NCI-H446 treated with DMSO at 0.1 percent for 48 hours (cell line): ENCODE measurements around the gene HDAC4.
"Not testable (repeated sequence)": the region's sequence is repeated elsewhere in the genome, so short reads cannot be mapped to it uniquely, and the experiment has no call there.

Experiments
- DNase-seq: peaks from one replicate; lab custom pipeline; 2025; lab: John Stamatoyannopoulos, UW

Gene HDAC4

DNA sequence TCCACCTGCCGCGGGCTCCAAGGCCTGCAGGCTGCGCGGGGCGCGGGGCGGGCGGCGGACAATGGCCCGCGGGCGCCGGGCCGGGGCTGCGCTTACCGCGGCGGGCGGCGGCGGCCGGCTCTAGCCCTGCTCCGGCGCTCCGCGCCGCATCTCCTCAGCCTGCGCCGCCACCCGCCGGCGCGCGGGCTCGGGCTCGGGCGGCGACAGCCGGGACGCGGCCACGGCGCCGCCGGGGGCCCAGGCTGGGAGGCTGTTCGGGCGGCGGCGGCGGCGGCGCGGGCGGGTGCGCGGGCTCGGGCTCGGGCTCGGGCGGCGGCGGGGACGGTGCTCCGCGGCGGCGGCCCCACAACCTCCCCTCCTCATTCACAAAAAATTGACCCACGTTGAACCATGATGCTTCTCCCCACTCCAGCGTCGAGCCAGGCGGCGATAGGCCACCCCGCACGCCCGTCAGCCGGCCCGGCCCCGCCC, at the start of gene HDAC4:
HDAC4 (minus strand) TSS at position 425 of the 471 bp plus-strand sequence. CDS start 48,321 bp downstream, outside the sequence.
- no peak for DNase-seq

DNA sequence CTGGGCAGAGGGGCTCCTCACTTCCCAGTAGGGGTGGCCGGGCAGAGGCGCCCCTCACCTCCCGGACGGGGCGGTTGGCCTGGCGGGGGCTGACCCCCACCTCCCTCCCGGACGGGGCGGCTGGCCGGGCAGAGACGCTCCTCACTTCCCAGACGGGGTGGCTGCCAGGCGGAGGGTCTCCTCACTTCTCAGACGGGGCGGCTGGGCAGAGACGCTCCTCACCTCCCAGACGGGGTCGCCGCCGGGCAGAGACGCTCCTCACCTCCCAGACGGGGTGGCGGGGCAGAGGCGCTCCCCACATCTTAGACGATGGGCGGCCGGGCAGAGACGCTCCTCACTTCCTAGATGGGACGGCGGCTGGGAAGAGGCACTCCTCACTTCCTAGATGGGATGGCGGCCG, 48.6 kb upstream of the HDAC4 start:
- not testable (repeated sequence) for DNase-seq

DNA sequence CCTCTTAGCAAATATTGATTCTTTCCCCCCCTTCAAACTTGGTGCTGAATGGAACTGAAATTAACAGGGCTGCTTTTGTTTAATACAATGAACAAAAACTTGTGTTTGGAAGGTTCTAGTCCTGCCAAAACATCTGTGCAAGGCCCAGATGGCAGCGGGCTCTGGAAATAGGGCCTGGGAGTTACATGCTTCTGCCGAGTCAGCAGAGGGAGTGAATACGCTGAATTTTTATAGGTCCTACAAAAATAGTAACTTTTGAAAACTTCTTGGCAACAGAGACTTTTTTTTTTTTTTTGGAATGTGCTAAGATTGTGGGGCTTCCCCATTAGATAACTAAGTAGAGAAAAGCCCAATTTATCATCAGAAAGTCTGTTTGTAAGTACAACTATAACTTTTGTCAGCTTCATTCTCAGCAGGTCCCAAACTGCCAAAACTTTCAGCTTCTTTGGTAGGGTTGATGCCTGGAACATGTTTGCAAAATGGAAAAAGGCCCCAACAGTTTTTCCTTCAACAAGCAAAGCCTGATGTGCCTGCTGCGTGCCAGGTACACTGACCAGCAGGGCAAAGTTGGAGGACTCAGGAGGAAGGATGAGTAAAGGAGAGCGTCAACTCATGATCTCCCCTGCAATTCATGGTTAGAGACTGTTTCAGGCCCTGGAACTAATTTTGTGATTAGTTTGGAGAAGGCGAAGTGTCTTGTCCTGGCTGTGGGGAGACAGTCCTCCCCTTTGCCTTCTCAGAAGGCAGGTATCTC, 45.1 kb upstream of the HDAC4 start:
- no peak for DNase-seq

DNA sequence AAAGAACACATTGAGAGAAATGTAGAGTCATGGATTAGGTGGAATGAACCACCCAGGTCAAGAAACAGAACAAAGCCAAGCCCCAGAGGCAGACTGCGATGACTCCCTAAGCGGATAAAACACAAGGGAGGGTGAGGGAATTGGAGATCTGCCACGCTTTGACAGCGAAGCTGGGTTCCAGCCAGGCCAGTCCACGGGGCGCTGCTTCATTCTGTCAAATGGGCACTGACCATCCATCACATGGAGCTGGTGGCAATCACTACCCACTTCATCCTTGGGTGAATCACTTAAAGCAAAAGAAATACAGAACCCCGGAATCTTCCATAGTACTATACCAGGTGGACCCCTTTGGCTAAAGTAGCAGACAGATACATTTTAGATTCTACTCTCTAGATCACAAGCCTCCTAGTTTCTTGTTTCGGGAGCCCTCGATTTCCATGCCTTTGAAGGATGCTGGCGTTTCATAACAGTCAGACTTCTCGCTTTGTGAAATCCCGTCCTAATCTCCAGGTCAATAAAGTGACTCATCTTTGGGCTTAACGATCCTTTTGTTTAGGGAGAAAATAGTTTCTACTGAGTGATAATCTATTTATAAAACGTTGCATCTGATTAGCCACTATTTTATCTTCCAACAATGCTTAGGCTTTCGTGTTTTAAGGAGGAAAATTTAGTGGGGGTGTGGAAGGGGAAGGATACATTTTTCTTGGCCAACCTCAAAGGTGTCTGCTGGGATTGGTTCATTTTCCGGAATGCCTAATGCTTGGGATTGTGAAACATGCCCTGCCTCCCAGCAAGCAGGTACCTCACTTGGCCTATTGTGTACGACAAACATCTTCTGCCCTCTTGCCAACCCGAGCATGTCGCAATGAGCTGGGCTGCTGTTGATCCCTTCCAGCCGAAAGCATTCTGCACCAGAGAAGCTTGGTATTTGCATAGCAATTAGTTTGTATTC, 44.1 kb upstream of the HDAC4 start:
- no peak for DNase-seq

DNA sequence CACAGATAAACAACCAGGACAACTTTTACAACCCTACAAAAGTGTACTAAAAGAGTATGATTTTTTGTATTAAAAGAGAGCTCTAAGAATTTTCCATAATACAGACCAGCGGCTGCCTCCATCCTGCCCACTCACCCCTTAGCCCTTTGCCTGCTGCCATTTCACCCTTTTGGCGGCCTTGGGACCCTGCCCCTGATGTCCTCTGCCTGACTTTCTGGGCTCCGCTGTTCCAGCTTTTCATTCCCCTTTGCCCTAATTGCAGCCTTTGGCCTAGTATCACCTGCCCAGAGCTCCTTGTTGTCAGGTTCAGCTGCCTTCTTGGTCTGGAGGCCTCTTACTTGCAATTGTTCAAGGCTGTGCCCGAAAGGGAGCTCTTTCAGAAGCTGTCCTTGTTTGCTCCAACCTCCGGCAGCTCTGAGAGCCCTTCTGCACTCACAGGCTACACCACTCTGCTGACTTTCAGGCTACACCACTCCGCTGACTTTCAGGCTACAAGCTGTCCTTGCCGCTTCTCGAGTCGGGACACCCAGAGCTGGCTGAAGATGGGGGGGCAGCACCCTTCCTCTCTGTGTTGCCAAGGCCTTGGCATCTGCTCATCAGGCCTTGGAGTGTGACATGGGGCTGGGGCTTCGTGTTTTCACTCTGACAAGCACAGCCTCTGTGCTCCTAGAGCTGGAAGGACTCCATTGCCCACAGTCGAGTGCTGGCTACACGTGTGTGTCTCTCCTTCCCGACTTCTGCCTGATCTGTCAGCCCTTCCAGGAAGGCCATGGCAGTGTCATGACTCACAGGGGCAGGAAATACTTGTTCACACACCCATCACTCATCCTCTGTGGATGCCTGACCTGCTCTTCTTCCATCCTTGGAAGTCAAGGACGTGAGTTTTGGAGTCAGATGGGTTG, 43.1 kb upstream of the HDAC4 start:
- DNase-seq: no peak

DNA sequence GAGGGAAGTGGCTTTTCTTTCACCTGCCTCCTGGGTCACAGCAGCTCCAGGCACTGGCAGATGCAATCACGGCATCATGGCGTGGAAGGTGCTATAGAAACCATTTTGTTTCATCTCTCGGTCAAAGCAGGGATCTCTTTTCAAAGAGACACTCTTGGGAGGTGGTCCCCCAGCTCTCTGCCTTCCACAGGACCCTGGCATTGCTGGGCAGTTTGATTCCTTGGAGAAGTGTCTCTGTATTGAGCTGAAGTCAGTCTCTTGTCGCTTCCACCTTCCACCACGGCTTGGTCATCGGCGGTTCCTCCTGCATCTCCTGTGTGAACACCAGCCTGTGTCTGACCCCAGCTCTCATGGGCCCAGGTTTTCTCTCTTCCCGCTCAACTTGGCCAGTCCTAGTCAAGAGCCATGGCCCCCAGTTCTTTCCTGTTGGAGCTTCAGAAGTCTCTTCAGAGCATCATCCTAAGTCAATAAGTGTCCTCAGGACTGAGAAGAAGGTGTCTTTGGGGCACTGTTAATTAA, 42.3 kb upstream of the HDAC4 start:
- DNase-seq: no peak

DNA sequence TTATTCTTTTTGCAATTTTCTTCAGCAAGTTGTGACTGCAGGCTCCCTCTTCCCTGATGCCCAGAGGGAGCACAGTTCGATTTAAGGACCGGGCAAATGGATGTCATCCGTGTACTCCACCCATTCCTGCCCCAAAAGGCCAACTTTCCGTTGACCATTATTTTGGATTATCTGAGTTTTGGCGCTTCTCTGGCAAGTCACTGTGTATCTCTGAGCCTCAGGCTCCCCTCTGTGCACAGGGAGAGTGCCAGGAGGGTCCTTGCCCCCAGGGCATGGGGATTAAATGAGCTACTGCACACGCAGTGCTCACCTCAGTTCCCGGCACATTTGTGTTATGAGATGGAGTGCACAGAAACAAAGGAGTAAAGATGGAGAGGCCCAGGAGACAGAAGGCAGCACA, 41.4 kb upstream of the HDAC4 start:
- no peak for DNase-seq

DNA sequence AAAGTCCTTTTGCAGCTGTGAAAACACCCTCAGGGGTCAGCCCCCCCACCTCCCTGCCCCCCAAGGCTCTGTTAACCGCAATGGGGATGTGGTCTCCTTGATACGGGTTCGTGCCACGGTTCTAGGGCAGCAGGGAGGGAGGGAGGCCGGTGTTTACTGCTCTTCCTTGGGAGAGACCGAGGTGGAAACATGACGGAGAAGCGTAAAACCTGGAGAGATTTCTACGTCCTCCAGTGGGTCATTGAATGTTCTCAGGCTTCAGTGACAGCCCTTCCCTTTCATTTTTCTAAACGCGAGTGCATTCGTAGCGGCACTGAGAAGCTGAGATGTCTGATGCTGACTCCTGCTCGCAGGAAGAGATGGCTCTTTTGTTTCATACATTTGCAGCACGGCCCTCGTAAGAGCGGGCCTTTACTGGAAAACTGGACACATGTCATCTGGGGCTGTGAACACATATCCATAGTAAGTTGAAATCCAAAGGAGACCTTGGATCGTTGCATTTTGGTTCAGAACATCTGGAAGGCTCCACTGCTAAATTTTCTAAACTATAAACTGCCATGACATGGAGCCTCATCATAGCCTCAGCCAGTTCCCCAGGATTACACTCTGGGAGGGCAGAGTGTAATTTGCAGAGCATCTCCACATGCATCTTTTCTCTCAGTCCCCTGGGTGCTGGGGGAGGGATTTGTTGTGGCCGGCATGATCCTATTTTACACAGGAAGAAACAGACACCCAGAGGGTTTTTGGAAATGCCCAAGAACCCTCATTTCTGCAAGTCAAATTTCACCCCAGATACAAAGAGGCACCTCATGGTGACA, 40.6 kb upstream of the HDAC4 start:
- no peak for DNase-seq

DNA sequence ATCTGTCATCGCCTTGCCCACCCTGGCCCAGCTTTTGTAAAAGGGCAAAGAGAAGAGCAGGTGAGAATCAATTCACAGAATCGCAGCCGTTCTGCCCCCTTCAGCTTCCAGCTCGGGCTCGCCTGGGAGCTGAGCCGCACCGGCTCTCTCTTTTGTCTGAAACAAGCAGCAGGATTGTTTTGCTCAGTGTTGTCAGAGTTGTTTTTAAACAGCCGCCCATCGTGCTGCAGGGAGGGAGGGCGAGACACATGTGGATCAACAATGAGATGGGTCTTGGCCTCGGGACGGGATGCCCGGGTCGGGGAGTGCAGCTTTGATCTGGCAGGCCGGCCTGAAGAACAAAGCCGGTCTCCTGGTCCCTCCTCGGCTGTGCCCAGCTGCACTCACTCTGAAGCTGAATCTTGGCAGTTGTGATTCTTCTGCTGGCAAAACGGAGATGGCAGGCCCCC, 39.7 kb upstream of the HDAC4 start:
- DNase-seq: no peak

DNA sequence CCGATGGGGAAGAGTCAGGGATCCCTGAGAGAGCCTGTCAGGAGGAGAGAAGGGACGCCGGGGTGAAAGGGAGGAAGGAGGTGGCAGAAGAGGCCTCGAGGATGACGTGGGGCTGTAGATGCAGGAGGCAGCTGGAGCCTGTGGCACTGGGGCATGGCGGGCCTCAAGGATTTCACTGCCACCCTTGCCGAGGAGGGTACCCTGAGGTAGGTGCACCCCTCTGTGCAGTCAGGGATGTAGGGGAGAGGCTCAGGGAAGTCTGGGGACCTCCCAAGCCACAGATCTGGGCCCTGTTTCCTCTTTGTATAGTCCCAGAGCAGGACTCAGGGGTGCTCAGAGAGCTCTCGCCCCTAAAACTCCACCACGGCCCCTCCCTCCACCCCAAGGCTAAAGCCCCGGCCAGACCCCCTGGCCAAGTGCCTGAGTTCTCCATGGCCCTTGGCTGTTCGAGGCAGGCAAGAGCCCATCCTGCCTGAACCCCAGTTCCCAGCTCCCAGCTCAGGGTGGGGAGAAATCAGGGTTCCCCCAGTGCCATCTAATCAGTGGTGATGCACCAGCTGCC, 39.0 kb upstream of the HDAC4 start:
- no peak for DNase-seq

DNA sequence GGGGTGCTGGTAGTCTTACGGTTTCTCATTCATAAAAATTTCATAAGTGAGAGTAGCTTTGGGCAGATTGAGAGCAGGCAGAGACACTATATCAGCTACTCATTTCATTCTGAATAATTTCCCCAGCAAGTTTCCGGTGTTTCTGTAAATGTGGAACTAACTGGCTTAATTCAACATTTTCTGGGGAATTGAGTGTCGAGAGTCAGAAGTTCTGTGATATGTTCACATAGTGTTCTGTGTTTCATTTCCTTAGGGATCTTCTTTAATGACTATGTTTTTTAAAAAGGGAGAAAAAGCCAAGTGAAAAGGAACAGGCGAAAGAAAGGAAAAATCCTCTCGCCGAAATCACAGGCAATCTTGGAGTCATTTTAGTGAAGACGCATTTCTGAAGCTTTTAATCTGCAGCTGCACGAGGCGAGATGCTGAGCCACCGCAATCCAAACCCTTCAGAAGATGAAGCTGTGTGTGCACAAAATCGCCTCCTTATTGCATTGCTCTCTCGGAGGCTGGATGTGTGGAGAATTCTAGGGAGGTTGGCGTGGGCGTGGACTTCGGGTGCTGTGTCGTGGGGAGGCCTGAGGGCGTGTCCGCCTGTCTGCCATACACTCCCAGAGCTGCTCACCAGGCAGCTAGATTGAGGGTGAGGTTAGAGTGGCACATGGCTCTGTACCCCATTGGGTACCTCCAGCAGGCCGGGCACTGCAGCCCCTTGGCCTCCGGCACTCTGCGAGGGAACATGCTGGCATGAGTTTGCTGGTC, 38.4 kb upstream of the HDAC4 start:
- no peak for DNase-seq

DNA sequence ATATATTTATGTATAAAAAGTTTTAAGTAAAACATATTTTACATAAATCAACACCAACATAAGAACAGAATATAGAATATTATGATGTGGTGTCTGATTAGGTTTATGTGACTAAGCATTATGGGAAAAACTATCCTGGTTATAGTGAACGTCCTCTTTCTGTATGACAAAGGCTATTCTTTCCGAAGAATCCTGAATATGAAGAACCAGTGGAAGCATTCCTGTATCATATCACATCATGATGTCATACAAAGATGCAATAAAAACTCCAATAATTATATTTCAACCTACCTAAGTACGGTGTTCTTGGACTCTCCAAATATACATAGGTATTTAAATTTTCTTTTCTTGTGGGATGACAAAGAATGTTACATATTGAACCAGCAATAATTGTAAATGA, 37.5 kb upstream of the HDAC4 start:
- no peak for DNase-seq

DNA sequence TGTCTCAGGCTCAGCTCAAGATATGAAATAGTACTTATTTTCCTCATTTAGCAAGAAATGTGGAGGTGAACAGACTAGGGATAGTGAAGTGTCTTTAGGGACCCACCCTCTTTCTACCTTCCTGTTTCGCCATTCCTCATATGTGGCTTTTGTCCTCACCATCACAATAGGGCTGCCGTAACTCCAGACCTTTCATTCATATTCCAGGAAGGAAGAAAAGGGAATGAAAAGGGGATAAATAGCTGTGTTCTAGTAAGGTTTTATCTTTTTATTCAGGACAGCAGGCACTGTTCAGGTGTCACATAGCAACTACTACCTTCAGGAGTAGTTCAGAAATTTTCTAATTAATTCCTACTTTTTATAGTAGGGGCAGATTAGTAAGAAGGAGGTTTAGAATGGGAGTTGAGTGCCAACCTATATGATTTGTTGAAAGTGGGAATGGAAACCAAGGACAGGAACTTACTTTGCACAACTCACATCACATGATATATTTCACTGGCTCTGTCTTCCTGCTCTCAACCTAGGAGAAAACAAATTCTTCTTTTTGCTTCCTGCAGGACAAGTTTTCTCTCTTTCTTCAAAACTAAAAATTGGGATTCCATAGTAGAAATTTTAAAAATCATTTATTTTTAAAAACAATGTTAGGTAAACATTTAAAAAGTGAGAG, 36.0 kb upstream of the HDAC4 start:
- DNase-seq: no peak

DNA sequence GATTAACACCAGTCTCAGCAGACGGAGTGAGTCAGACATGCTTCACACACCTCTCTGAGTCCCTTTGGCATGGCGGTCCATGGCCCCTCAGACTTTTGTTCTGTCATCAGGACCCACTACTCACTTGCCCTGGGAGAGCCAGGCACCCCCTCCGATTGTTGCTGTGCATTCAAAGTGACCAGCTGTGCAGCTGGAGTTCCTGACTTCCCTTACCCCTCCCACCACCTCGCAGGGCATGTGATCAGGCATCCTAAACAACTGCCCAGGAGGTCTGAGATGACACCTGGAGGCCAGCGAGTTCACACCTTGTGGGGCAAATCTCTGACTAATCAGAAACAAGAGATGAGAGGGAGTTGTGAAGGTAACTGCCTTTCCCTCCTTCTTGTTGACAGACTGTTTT, 35.3 kb upstream of the HDAC4 start:
- DNase-seq: no peak

DNA sequence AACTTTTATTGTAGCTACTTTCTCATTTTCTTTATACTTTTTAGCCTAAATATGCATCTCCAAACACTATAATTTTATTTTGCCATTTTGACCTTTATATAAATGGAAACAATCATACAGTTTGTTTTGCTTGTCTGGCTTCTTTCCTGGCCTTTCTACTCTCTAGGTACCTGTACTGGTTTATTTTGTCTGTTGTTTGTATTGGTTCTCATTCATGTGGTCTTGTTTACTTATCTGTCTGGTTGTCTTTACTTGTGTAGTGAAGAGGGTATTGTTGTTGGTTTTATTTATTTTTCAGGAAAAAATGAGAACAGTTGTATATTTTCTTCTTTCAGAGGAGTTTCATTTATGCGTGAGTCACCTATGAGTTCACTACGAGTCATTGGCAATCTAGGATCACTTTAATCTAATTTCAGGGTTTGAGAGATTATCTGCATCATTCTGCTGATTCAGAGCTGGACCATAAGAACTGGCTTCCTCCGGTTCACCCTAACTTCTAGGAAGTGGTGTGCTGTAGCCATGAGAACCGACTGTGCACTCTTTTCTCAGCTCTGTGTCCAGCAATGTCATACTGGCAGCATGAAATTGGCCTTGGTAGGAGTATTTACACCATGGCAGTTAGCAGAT, 33.1 kb upstream of the HDAC4 start:
- DNase-seq: no peak

DNA sequence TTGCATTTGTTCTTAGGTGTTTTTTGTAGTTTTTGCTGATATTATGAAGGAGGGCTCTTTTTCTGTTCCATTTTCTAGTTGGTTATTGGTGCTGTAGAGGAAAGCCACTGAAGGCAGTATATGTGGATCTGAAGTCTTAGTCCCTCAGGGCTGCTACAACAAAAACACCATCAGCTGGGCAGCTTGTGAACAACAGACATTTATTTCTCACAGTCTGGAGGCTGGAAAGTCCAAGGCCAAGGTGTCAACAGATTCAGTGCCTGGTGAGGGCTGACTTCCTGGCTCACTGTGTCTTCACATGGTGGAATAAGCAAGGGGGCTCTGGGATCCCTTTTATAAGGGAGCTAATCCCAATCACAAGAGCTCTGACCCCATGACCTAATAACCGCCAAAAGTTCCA, 31.4 kb upstream of the HDAC4 start:
- no peak for DNase-seq

DNA sequence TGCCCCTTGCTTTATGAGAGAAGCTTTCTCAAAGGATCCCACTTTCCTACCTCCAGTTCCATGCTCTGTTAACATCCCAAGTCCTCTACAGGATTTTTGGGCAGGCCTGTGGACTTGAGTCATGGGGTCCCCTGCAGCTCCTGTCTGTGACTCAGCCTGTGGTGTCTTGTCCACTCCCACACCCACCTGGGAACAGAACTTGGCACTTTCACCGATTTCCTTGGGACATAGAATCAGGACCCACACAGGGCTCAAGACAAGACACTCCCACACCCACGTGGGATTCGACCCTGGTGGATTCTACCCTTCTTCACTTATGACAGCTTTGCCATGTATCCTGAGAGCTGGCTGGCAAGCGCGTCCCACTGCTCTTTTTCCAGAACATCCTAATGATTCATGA, 30.7 kb upstream of the HDAC4 start:
- DNase-seq: no peak

DNA sequence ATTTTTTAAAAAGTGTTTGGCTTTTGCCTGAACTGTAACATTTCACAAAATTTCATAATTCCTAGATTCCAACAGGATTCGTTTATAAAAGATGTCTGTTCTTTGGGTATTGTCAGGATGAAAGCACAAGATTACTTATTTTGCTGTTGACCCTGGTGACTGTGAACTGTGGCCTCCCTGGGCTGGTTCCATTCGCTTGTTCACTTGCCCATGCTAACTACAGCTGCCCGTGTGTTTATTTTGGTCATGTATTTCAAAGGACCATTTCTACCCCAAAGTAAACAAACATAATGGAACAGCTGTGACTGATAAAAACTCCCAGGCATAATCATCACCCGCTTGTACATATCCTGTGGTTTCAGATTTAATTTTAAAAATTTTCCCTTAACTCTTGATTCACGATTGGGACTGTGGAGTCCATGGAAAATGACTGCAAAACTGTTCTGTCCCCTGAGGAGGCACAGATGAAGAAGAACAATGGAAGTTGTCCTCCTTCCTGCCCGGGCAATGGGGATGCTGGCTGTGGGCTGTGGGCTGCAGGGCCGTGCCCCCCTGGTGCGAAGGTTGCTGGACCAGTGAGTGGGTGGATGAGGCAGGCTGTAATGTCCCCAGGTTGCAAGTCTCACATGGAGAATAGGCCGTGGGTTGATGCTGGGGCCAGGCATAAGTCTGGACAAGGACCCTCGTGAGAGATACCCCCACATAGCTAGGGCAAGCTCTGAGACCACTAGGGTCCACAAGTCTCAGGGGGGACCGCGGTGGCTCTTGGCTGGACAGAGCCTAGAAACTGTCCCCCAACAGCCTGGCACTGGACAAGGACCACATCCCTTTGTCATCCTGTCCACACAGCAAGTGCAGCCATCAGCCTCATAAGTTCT, 28.9 kb upstream of the HDAC4 start:
- DNase-seq: no peak
